Measurements from ENCODE around the gene VPS37D.

- TF ChIP-seq YY1 (IDR thresholded peaks at IDR 0.05; ENCODE audit: insufficient read depth, insufficient read length), result no peak
- no peak for TF ChIP-seq SUZ12 (IDR thresholded peaks at IDR 0.05; ENCODE audit: extremely low read depth, insufficient read depth, insufficient read length)
- TF ChIP-seq ZNF274 (IDR thresholded peaks at IDR 0.05; ENCODE audit: low read depth, low read length), result no peak
Measured at GRCh38 chr7:73645643-73646174, 21.9 kb upstream of the VPS37D start.

Data from NT2/D1 (cell line).